Lower leg skin (tissue), 3 donors: Measurements from ENCODE around the gene SLC45A3.

ENCODE experiments used
- POLR2A ChIP-seq, 2 donors: fragments of 450-650 bp; IDR thresholded peaks; one replicate each; pipeline ENCODE4 v1.6.1; 2016 to 2017; ENCODE audit warnings: antibody characterized with exemption in 2 of 2, mild to moderate bottlenecking in 1 of 2, moderate library complexity in 1 of 2
- TF ChIP-seq, protein P1 (sequence below), 3 donors: fragments of 450-650 bp; IDR thresholded peaks; one replicate each; pipeline ENCODE4 v1.5.1; 2016; ENCODE audit warnings: antibody characterized with exemption in 3 of 3, mild to moderate bottlenecking in 3 of 3, moderate library complexity in 2 of 3

GRCh38 chr1:205619376-205619775, 60.9 kb downstream of the SLC45A3 start:
- TF ChIP-seq, protein P1, sequence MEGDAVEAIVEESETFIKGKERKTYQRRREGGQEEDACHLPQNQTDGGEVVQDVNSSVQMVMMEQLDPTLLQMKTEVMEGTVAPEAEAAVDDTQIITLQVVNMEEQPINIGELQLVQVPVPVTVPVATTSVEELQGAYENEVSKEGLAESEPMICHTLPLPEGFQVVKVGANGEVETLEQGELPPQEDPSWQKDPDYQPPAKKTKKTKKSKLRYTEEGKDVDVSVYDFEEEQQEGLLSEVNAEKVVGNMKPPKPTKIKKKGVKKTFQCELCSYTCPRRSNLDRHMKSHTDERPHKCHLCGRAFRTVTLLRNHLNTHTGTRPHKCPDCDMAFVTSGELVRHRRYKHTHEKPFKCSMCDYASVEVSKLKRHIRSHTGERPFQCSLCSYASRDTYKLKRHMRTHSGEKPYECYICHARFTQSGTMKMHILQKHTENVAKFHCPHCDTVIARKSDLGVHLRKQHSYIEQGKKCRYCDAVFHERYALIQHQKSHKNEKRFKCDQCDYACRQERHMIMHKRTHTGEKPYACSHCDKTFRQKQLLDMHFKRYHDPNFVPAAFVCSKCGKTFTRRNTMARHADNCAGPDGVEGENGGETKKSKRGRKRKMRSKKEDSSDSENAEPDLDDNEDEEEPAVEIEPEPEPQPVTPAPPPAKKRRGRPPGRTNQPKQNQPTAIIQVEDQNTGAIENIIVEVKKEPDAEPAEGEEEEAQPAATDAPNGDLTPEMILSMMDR (IDR thresholded peaks at IDR 0.05), result no peak
- TF ChIP-seq POLR2A (IDR thresholded peaks at IDR 0.05), result no peak
